ENCODE measurements around the gene KCNE4.

- TF ChIP-seq CTCF (IDR thresholded peaks at IDR 0.05) (no peak), POLR2A (IDR thresholded peaks at IDR 0.05) (peak in 1 of 2 donors; percentile 36)
Observed at GRCh38 chr2:223054193-223054781, 2.3 kb downstream of the KCNE4 start.

Data from suprapubic skin (tissue), 3 donors.